Hematopoietic multipotent progenitor cell treated with erythropoietin and hydrocortisone succinate and interleukin-3 and kit ligand, for 6 days (in vitro differentiated cells): Measurements from ENCODE around the gene LSS.
"Not testable (repeated sequence)": the region's sequence is repeated elsewhere in the genome, so short reads cannot be mapped to it uniquely, and the experiment has no call there.

Source experiments
- DNase-seq: peaks from one replicate; pipeline ENCODE4 v3.0.0-alpha.2; 2015

Gene LSS

GRCh38 chr21:46245213-46245915 is 16.8 kb upstream of the LSS start:
- no peak for DNase-seq

GRCh38 chr21:46244602-46245001 is 16.0 kb upstream of the LSS start:
- DNase-seq = no peak

- DNase-seq = peak; percentile 52
These were observed 15.4 kb upstream of the LSS start for GRCh38 chr21:46243960-46244361.

- DNase-seq = no peak
These were observed 14.8 kb upstream of the LSS start for GRCh38 chr21:46243325-46243724.

- not testable (repeated sequence) for DNase-seq
These were observed 13.0 kb upstream of the LSS start for GRCh38 chr21:46241577-46241976.

- no peak for DNase-seq
These were observed 11.3 kb upstream of the LSS start for GRCh38 chr21:46239817-46240325.

GRCh38 chr21:46237474-46237873 is 8.9 kb upstream of the LSS start:
- no peak for DNase-seq

GRCh38 chr21:46234436-46234950 is 5.9 kb upstream of the LSS start:
- no peak for DNase-seq

- DNase-seq = peak; percentile 17
These were observed 1.3 kb upstream of the LSS start for GRCh38 chr21:46229923-46230260.

- DNase-seq = peak; percentile 33
These were observed 754 bp upstream of the LSS start for GRCh38 chr21:46229133-46229922.

- peak; percentile 36 for DNase-seq
These were observed 696 bp downstream of the LSS start for GRCh38 chr21:46227811-46228344.

- DNase-seq = peak; percentile 81
These were observed 1.5 kb downstream of the LSS start for GRCh38 chr21:46226920-46227599.

- no peak for DNase-seq
These were observed 2.4 kb downstream of the LSS start for GRCh38 chr21:46226146-46226545.

GRCh38 chr21:46223661-46224060 is 4.9 kb downstream of the LSS start:
- not testable (repeated sequence) for DNase-seq

GRCh38 chr21:46223217-46223616 is 5.4 kb downstream of the LSS start:
- no peak for DNase-seq

GRCh38 chr21:46222436-46223116 is 6.0 kb downstream of the LSS start:
- DNase-seq = no peak

- DNase-seq = no peak
These were observed 6.7 kb downstream of the LSS start for GRCh38 chr21:46221664-46222435.

GRCh38 chr21:46220847-46221246 is 7.7 kb downstream of the LSS start:
- DNase-seq = no peak

- DNase-seq = no peak
These were observed 8.2 kb downstream of the LSS start for GRCh38 chr21:46220275-46220810.

GRCh38 chr21:46219591-46220239 is 8.9 kb downstream of the LSS start:
- DNase-seq = no peak
